GM20431 (cell line): ENCODE results near the gene FIP1L1.

ENCODE experiments used
- in situ Hi-C: fragments of 300-500 bp; cut with MseI, MboI; formaldehyde crosslinking; loops from one replicate; pipeline ENCODE4 v1.15.0; 2020; ENCODE audit warnings: low sequenced_read_pairs; ENCODE audit not compliant: unreplicated experiment

Gene FIP1L1

DNA sequence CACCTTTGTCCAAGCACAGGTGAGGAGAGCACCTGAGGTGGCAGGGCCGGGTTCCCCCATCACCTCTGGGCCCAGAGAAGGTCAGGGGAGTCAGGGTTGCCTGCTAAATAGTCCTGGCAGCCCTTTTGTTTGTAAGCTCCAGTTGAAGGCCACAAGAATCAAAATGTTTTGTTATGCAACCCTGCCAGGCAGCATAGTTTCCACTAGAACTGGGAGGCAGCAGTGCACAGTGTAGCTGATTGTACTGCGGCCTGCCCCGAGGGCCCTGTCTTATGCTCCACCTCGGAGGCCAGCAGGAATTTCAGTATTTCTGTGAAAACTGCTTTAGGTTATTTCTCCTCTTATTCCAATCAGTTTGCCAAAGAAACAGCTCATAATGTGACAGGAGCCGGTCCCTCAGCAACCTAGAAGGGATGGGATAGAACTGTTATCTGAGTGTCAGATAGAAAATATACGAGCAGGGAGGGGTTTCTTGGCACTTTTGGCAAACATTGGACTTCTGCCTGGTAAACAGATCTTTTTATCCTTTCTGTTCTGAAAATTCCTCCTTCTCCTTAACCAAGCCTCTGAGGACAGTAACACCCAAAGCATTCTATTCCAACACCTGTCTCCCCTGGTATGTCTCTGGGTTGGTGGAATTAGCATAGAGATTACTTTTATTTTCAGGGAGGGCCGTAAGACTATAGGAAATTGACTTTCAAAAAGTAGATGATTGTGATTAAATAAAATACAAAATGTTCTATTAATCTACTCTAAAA, 120.2 kb downstream of the FIP1L1 start:
- in situ Hi-C loops, result no loop called here

- in situ Hi-C loops, result no loop called here
These were observed 121.3 kb downstream of the FIP1L1 start for GRCh38 chr4:53498706-53499105.

GRCh38 chr4:53499791-53500190, 122.3 kb downstream of the FIP1L1 start:
- in situ Hi-C loops, result no loop called here

DNA sequence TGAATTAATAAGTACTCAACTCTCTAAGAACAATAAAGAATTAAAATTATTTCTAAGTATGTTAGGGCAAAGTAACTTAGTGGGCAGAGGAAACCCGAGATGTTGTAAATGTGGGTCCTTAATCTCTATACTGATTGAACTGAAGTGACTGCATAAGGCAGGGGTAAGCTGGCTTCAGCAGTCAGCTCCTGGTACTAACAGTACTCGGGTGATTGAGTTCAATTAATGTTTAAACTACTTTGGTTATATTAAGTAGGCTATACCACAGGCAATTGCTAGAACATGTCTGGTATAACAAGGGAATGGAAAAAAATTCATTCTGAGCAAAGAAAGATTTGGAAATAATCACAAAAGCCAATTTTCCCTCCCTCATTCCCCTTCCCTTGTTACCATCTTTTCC, 123.1 kb downstream of the FIP1L1 start:
- in situ Hi-C loops, result no loop called here

GRCh38 chr4:53501561-53501960, 124.1 kb downstream of the FIP1L1 start:
- in situ Hi-C loops, result no loop called here

DNA sequence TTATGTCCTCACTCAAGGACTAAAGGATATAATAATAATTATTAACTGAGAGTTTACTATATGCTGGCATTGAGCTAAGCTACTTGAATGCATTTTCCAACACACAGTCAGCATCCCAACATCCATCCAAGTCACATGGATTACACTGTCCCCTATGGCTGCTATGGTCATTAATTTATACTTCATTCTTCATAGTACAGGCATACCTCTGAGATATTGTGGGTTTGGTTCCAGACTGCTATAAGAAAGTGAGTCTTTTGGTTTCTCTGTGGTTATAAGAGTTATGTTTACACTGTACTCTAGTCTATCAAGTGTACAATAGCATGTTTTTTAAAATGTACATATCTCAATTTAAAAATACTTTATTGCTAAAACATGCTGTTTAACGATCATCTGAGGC, 124.7 kb downstream of the FIP1L1 start:
- in situ Hi-C loops, result no loop called here

DNA sequence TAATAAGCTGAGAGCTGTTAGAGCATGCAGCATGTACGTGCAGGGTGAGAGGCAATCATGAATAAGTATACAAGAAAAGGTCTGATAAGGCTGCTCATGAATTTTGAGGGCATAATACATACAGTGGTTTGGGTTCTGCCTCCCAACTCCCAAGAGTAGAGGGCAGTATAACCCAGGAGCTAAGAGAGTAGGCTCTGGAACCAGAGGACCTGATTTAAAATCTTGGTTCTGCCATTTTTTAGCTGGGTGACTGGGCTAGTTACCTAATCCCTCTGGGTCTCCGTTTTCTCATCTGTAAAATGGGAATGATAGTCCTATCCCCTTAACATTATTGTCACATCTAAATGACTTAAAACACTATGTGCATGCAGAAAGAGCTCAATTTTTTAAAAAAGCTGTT, 128.5 kb downstream of the FIP1L1 start:
- in situ Hi-C loops, result no loop called here

DNA sequence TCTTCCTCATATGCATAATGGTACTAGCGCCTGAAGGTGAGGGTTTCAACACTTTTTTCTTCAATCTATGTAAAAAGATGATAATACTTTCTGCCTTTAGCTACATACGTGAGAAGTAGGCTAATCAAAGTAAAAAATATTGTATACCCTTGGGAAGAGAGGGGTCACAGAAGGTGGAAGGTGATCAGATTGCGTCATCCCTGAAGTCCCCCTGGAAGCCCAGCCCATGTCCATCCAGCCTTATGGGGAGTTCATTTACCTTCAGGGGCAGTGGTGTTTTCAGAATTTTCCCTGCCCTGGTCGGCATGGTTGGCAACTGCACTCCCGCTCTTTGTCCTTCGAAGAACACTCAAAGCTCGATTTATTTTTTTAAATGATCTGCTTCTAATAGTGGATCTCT, 129.6 kb downstream of the FIP1L1 start:
- in situ Hi-C loops, result no loop called here

GRCh38 chr4:53507671-53508286, 130.3 kb downstream of the FIP1L1 start:
- in situ Hi-C loops, result no loop called here

- in situ Hi-C loops, result no loop called here
These were observed 131.0 kb downstream of the FIP1L1 start for GRCh38 chr4:53508446-53508845.

DNA sequence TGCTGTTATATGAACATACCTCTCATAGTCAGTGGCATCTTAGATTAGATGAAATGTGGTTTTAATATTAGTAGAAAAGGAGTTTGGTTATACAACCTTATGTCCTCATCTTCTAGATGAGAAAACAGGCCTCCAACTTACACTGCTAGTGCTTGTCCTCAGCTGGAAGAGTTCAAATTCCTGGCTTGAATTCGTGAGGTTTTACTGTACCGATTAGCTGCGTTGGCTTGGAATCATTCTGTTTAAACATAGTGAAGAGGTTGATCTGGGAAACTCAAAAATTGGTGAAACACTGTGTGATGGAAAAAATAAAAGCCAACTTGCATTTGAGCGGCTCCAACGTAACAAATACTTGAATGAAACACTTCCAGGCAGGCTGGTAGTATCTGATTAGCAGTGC, 132.9 kb downstream of the FIP1L1 start:
- in situ Hi-C loops, result no loop called here
